ENCODE data around the gene PICK1.

Gene PICK1

DNA sequence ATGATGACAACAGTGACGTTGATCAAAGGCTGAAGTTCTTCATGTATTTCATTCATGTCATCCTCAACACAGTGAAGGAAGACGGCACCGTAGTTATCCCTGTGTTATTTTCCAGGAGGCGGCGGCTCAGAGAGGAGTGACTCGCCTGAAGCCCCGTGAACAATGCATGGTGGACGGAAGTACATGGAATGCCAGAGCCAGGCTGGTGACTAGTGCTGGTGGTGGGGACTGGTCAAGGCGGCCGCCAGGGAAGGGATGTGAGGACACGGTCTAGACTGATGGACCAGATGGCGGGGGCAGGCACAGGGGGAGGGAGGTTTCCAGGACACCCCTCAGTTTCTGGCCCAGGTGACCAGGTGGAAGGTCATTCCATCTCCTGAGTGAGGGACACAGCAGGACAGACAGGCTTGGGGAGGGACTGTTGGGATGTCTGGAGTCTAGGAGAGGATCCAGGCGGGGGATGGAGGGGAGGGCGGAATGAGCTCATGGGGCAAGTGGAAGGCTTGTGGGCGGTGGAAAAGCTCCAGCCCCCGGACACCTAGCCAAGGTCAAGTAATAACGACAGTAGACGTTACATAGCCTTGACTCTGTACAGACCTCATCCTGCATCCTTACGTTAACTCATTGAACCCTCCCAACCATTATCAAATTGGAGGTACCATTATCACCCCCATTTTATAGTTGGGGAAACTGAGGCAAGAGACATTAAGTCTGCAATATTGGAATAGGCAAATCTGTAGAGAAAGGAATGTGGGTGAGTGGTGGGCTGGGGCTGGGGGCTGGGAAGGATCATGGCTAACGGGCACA lies 16.0 kb upstream of the PICK1 start:
- ChIA-PET CTCF (interaction anchor here (1.0 to 2.0 kb wide), 3 partner anchors 8 to 12 kb away, joined by 4 to 12 read pairs (median 9); no protein-coding TSS in a partner anchor), POLR2A (no interaction called here)
- no peak overlapping the region for H3K4me3 ChIP-seq (ENCODE audit: low read depth, low read length)
- no peak for DNase-seq (ENCODE audit: low read depth, low spot score)
- TF ChIP-seq, protein P1, sequence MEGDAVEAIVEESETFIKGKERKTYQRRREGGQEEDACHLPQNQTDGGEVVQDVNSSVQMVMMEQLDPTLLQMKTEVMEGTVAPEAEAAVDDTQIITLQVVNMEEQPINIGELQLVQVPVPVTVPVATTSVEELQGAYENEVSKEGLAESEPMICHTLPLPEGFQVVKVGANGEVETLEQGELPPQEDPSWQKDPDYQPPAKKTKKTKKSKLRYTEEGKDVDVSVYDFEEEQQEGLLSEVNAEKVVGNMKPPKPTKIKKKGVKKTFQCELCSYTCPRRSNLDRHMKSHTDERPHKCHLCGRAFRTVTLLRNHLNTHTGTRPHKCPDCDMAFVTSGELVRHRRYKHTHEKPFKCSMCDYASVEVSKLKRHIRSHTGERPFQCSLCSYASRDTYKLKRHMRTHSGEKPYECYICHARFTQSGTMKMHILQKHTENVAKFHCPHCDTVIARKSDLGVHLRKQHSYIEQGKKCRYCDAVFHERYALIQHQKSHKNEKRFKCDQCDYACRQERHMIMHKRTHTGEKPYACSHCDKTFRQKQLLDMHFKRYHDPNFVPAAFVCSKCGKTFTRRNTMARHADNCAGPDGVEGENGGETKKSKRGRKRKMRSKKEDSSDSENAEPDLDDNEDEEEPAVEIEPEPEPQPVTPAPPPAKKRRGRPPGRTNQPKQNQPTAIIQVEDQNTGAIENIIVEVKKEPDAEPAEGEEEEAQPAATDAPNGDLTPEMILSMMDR (IDR thresholded peaks at IDR 0.05; ENCODE audit: insufficient read depth, low read length, missing control alignments), result no peak

DNA sequence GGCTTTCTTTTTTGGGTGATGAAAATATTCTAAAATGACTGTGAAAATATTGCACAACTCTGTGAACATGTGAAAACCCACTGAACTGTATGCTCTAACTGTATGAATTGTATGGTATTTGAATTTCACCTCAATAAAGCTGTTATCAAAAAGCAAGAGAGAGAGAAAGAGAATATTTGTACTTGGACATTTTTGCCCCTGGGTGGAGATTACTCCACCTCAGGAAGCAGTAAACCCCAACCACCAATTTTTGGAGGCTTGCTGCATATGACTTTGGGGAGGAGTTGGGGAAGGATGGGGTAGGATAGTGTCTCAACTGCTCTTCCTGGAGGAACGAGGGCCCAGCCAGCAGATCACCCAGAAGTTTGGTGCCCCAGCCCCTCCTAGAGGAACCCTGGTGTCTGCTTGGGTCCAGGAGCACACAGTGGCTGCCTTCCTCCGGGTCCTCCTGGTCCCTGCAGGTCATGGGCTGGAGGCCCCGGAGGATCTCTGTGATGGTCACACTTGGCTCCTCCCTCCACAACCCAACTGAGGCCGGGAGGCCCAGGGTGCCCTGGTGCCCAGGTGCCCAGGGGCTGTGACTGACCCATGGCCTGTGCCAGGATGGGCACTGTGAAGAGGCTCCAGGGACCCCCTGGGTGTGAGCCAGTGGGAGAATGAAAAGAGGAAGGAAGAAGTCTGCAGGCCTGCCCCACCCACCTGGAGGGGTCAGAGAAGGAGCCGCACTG lies 15.3 kb upstream of the PICK1 start:
- POLR2A ChIA-PET, result no interaction called here
- DNase-seq (ENCODE audit: low read depth, low spot score), result no peak
- TF ChIP-seq, protein P1 (IDR thresholded peaks at IDR 0.05; ENCODE audit: insufficient read depth, low read length, missing control alignments), result no peak
- CTCF ChIA-PET, result interaction anchor here (1.0 to 2.0 kb wide), 2 partner anchors 8 to 11 kb away, joined by 4 to 12 read pairs; no protein-coding TSS in a partner anchor
- no peak overlapping the region for H3K4me3 ChIP-seq (ENCODE audit: low read depth, low read length)

DNA sequence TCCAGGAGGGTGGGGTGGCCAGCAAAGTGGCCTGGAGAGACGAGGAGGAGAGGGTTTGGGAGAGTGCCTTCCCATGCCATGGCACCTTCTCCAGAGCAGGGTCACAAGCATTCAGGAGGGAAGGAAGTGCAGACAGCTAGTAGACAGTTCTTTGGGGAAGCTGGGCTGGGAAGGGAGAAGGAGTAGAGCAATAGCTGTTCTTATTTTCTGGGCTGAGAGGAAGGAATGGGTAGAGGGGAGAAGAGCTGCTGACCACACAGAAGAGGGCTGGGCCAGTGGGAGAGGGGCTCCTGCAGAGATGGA lies 14.8 kb upstream of the PICK1 start:
- TF ChIP-seq, protein P1 (IDR thresholded peaks at IDR 0.05; ENCODE audit: insufficient read depth, low read length, missing control alignments), result no peak
- DNase-seq (ENCODE audit: low read depth, low spot score), result no peak
- ChIA-PET CTCF (interaction anchor here (1.0 to 1.8 kb wide), 2 partner anchors 8 to 10 kb away, joined by 4 to 17 read pairs; no protein-coding TSS in a partner anchor), POLR2A (no interaction called here)
- H3K4me3 ChIP-seq (ENCODE audit: low read depth, low read length), result no peak overlapping the region

DNA sequence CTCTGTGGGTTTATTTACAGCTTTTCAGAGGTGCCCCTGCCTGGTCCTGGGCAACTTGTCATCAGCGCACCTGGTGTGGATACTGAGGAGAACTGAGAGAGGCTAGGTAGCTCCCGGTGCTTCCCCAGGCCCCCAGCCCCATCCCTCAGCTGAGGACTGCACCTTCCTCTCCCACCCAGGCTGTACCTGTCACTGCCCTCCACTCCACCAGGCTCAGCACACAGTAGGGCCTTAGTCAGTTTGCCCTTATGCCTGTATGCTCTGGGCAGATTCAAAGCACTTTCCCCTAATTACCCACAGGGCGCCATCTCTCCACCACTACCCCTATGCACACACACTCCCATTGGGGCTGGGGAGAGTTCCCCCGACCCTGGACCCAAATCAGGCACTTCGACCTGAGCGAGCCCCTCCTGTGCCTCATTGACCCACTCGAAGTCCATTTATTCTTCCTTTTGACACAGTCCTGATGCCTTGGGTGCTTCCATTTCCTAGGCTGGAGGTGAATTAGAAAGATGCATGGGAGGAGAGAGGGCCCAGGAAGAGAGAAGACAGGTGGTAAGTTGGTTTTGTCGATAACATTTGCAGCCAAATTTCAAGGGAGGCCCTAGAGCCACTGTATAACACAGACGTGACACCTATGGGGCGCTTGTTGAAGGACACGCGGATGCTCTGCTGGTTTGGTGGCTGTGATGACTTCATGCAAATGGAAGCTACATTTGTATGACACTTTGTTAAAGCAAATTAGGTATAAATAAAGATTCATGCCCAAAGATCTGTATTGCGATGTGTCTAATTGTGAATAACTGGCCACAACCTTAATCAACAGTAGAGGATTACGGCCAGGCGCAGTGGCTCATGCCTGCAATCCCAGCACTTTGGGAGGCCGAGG lies 13.8 kb upstream of the PICK1 start:
- TF ChIP-seq, protein P1 (IDR thresholded peaks at IDR 0.05; ENCODE audit: insufficient read depth, low read length, missing control alignments), result no peak
- H3K4me3 ChIP-seq (ENCODE audit: low read depth, low read length), result no peak overlapping the region
- CTCF ChIA-PET, result interaction anchor here (0.6 to 1.8 kb wide), 3 partner anchors 9 to 11 kb away, joined by 3 to 17 read pairs (median 4); no protein-coding TSS in a partner anchor
- POLR2A ChIA-PET, result no interaction called here
- DNase-seq (ENCODE audit: low read depth, low spot score), result no peak

DNA sequence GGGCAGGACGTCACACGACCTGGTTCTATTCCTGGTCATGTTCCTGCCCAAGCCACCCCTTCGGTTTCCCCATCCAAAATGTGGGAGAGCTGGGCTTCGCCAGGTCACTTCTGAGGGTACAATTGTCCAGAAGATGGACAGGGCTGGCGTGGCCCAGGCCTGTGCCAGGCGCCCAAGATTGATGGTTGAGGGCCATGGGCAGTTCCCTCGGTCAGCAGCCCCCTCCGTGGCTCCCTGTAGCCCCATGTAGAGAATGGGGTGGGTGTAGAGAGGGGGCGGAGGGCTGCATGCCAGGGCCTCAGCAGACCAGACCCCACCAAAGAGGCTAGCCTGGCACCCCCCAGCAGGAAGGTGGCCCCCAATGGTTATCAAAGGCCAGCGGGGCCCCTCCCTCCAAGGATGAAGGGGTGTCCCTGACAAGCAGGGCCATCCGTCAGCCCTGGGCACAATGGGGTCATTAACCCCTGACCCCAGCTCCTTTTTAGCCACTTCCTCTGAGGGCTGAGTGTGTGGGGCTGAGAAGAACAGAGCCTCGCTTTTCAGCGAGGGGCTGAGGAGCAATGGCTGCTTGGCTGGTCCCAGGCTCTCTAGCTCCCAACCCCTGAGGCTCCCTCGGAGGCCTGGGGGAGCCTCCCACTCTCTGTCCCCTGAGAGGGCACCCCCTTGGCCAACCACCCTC lies 11.0 kb upstream of the PICK1 start:
- no peak for DNase-seq (ENCODE audit: low read depth, low spot score)
- ChIA-PET POLR2A (no interaction called here), CTCF (interaction anchor here (0.5 kb wide), 1 partner anchor 9 kb away, joined by 4 read pairs; no protein-coding TSS in a partner anchor)
- no peak overlapping the region for H3K4me3 ChIP-seq (ENCODE audit: low read depth, low read length)
- TF ChIP-seq, protein P1 (IDR thresholded peaks at IDR 0.05; ENCODE audit: insufficient read depth, low read length, missing control alignments), result no peak
